ENCODE data around the gene RNASE8.

Gene RNASE8

GRCh38 chr14:21086908-21087293 is 29.3 kb downstream of the RNASE8 start:
- Histone ChIP-seq H3K27ac (peak overlapping the region in 14 of 21 experiments; percentile 8 to 62 (median 38)), H3K4me3 (no peak overlapping the region)

- H3K4me3 ChIP-seq: no peak overlapping the region
- H3K27ac ChIP-seq: peak overlapping the region in 15 of 21 experiments; percentile 4 to 62 (median 34)
These were observed 29.9 kb downstream of the RNASE8 start for GRCh38 chr14:21087294-21088091.

GRCh38 chr14:21088687-21089086 is 31.1 kb downstream of the RNASE8 start:
- Histone ChIP-seq H3K4me3 (no peak overlapping the region), H3K27ac (peak overlapping the region in 3 of 21 experiments; percentile 10 to 47 (median 44))

GRCh38 chr14:21089271-21089670 is 31.6 kb downstream of the RNASE8 start:
- peak overlapping the region in 1 of 21 experiments; percentile 44 for H3K27ac ChIP-seq
- no peak overlapping the region for H3K4me3 ChIP-seq

GRCh38 chr14:21089877-21090193 is 32.2 kb downstream of the RNASE8 start:
- H3K4me3 ChIP-seq: no peak overlapping the region
- H3K27ac ChIP-seq: no peak overlapping the region

GRCh38 chr14:21090194-21090939 is 32.7 kb downstream of the RNASE8 start:
- Histone ChIP-seq H3K4me3 (no peak overlapping the region), H3K27ac (no peak overlapping the region)

- H3K27ac ChIP-seq: peak overlapping the region in 1 of 21 experiments; percentile 36
- no peak overlapping the region for H3K4me3 ChIP-seq
These were observed 33.5 kb downstream of the RNASE8 start for GRCh38 chr14:21090940-21091663.

GRCh38 chr14:21091821-21092272 is 34.2 kb downstream of the RNASE8 start:
- H3K27ac ChIP-seq: peak overlapping the region in 5 of 21 experiments; percentile 1 to 60 (median 10)
- H3K4me3 ChIP-seq: no peak overlapping the region

GRCh38 chr14:21092273-21093011 is 34.8 kb downstream of the RNASE8 start:
- peak overlapping the region in 6 of 21 experiments; percentile 1 to 60 (median 16) for H3K27ac ChIP-seq

GRCh38 chr14:21093018-21093417 is 35.4 kb downstream of the RNASE8 start:
- no peak overlapping the region for H3K27ac ChIP-seq
- H3K4me3 ChIP-seq: no peak overlapping the region

More at GRCh38 chr14:21092273-21093011, 34.8 kb downstream of the RNASE8 start:
- H3K4me3 ChIP-seq: no peak overlapping the region

- Histone ChIP-seq H3K4me3 (no peak overlapping the region), H3K27ac (no peak overlapping the region)
These were observed 36.4 kb downstream of the RNASE8 start for GRCh38 chr14:21093769-21094681.

- peak overlapping the region in 7 of 21 experiments; percentile 42 to 92 (median 86) for H3K27ac ChIP-seq
- H3K4me3 ChIP-seq: no peak overlapping the region
These were observed 38.0 kb downstream of the RNASE8 start for GRCh38 chr14:21095430-21096205.

- peak overlapping the region in 10 of 21 experiments; percentile 81 to 92 (median 86) for H3K27ac ChIP-seq
- H3K4me3 ChIP-seq: no peak overlapping the region
These were observed 38.8 kb downstream of the RNASE8 start for GRCh38 chr14:21096438-21096837.

- Histone ChIP-seq H3K27ac (peak overlapping the region in 19 of 21 experiments; percentile 22 to 92 (median 84)), H3K4me3 (peak overlapping the region; percentile 34 to 74 (median 57))
These were observed 39.5 kb downstream of the RNASE8 start for GRCh38 chr14:21096978-21097635.

GRCh38 chr14:21097636-21098075 is 40.0 kb downstream of the RNASE8 start:
- Histone ChIP-seq H3K4me3 (peak overlapping the region; percentile 34 to 74 (median 57)), H3K27ac (peak overlapping the region in 20 of 21 experiments; percentile 22 to 92 (median 83))

- peak within 1 kb of the TSS; percentile 43 to 92 (median 90) for H3K27ac ChIP-seq
These were observed 40.7 kb downstream of the RNASE8 start, which contains the start of gene ZNF219 for GRCh38 chr14:21098076-21098891. Gene ZNF219, minus strand, starts transcription at chr14:21098655. Its CDS starts 5,064 bp downstream, at chr14:21093591.

More at GRCh38 chr14:21098076-21098891, 40.7 kb downstream of the RNASE8 start, which contains the start of gene ZNF219:
- H3K4me3 ChIP-seq: peak within 1 kb of the TSS; percentile 43 to 74 (median 57)
